ENCODE data around the gene SLC22A5. TPM values are rescaled to one million over a fixed set of nuclear protein-coding genes. Genes with fewer than 3 reads are reported as not detected.

The SLC22A5 gene
- polyA plus RNA-seq, 2 of the 4 experiments (the other 2 are of a cell fraction): 27.4 to 35.3 TPM

DNA sequence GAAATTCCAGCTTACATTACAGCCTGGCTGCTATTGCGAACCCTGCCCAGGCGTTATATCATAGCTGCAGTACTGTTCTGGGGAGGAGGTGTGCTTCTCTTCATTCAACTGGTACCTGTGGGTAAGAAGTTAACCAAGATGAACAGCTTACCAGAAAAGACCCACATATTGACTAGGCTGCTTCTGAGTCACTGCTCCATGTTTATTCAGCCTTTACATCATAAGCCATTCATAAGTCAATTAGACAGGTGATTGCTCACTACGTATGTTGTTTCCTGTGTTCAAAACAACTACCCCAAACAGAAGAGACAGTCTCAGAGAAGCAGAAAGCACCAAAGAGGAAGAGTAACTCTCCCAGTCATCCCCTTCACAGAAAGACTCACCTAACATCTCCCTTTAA is 34.7 kb upstream of the SLC22A5 start:
- POLR2A ChIA-PET: interaction anchor here (0.5 kb wide), 1 partner anchor 34 kb away, joined by 3 read pairs; no protein-coding TSS in a partner anchor
- no peak for FAIRE-seq
- peak in 1 of 2 experiments; percentile 23 for DNase-seq (ENCODE audit: low read depth in 1 of 2, low spot score in 1 of 2)
- Histone ChIP-seq H3K4me3 (no peak overlapping the region), H3K4me2 (no peak overlapping the region; the same call in 2 of the 3 replicates), H3K4me1 (peaks cover 19% of the 10 kb centered on the region), H3K9me3 (no peaks in the 10 kb centered on the region), H3K27ac (no peak overlapping the region)
- ATAC-seq: peak in 1 of 2 experiments; percentile 60; a peak in 3 of 6 replicates
- CTCF ChIA-PET: interaction anchor here (1.4 kb wide), 1 partner anchor 41 kb away, joined by 3 read pairs; the partner anchor contains the start of gene SLC22A4
- 71% methylated on average over 3 of the region's 3 CpGs for WGBS (ENCODE audit: missing lambda C conversion rate)
- no peak for TF ChIP-seq RFX5 (IDR thresholded peaks at IDR 0.05)
- TF ChIP-seq FOSB (CRISPR knock-in tag; IDR thresholded peaks at IDR 0.05): no peak
- no peak for TF ChIP-seq FOSL2 (IDR thresholded peaks at IDR 0.05)
- peak; percentile 36; the same call in 1 of the 2 replicates for TF ChIP-seq FOSL2 (CRISPR knock-in tag; IDR thresholded peaks at IDR 0.05)

DNA sequence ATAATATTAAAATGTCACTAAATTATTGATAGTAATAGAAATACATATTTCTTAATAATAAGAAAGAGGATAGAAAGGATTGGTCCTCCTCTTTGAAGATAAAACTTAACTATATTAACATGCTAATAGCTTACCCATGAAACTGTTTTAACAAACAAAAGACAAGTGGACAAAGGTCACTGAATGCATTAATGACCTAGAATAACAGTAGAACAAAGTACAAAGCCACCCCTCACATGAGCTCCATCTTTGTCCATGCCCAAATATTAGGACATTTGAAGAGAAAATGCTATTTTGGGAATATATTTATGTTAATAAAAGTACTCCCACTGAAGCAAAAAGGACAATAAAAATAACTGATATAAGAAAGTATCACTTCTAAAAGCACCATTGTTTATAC is 34.1 kb upstream of the SLC22A5 start:
- FAIRE-seq (no peak), ATAC-seq (no peak), DNase-seq (ENCODE audit: low read depth in 1 of 2, low spot score in 1 of 2) (no peak)
- peaks cover 25% of the 10 kb centered on the region for H3K4me1 ChIP-seq
- no peak overlapping the region; the same call in 2 of the 3 replicates for H3K4me2 ChIP-seq
- TF ChIP-seq, protein P1, sequence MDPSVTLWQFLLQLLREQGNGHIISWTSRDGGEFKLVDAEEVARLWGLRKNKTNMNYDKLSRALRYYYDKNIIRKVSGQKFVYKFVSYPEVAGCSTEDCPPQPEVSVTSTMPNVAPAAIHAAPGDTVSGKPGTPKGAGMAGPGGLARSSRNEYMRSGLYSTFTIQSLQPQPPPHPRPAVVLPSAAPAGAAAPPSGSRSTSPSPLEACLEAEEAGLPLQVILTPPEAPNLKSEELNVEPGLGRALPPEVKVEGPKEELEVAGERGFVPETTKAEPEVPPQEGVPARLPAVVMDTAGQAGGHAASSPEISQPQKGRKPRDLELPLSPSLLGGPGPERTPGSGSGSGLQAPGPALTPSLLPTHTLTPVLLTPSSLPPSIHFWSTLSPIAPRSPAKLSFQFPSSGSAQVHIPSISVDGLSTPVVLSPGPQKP (IDR thresholded peaks at IDR 0.05; ENCODE audit: low read depth, low read length): no peak
- no peak for TF ChIP-seq CBX8 (IDR thresholded peaks at IDR 0.05)
- TF ChIP-seq, protein P2, sequence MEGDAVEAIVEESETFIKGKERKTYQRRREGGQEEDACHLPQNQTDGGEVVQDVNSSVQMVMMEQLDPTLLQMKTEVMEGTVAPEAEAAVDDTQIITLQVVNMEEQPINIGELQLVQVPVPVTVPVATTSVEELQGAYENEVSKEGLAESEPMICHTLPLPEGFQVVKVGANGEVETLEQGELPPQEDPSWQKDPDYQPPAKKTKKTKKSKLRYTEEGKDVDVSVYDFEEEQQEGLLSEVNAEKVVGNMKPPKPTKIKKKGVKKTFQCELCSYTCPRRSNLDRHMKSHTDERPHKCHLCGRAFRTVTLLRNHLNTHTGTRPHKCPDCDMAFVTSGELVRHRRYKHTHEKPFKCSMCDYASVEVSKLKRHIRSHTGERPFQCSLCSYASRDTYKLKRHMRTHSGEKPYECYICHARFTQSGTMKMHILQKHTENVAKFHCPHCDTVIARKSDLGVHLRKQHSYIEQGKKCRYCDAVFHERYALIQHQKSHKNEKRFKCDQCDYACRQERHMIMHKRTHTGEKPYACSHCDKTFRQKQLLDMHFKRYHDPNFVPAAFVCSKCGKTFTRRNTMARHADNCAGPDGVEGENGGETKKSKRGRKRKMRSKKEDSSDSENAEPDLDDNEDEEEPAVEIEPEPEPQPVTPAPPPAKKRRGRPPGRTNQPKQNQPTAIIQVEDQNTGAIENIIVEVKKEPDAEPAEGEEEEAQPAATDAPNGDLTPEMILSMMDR (IDR thresholded peaks at IDR 0.05): no peak
- TF ChIP-seq ZNF302 (CRISPR knock-in tag; IDR thresholded peaks at IDR 0.05): no peak
- TF ChIP-seq ZC3H11A (IDR thresholded peaks at IDR 0.05): no peak
- TF ChIP-seq FOSB (CRISPR knock-in tag; IDR thresholded peaks at IDR 0.05): no peak
- TF ChIP-seq PHF8 (IDR thresholded peaks at IDR 0.05; ENCODE audit: borderline replicate concordance, low read depth): no peak
- no peak for TF ChIP-seq POLR2A (IDR thresholded peaks at IDR 0.05; ENCODE audit: low read length)
- POLR2A ChIA-PET: interaction anchor here (0.5 to 0.8 kb wide), 2 partner anchors 33 to 42 kb away, joined by 3 read pairs; no protein-coding TSS in a partner anchor
- H3K9me3 ChIP-seq: no peaks in the 10 kb centered on the region
- no peak overlapping the region for H3K4me3 ChIP-seq
- no peak overlapping the region for H3K27ac ChIP-seq
- CTCF ChIA-PET: interaction anchor here (0.9 to 1.4 kb wide), 2 partner anchors 11 to 41 kb away, joined by 3 read pairs; partner anchors contain the start of gene SLC22A4

DNA sequence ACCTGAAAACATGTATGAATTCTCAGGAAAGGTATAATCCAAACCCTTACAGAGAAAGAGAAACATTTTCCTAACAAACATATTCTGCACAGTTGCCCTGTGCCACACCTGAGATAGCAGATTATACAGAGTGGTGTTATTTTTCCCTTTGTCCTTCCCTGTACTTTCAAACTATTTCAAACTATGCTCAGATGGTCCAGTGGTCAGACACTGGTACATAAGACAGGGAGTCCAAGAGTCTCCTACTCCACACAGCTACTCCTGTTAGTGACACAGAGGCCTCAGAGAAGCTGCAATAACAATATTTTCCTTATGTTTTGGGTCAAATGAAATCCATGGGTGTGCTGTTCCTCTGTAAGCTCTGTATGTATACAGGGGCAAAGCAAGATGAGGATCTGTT is 30.0 kb upstream of the SLC22A5 start:
- H3K4me1 ChIP-seq: peaks cover 40% of the 10 kb centered on the region
- H3K9me3 ChIP-seq: no peaks in the 10 kb centered on the region
- no peak overlapping the region for H3K4me3 ChIP-seq
- TF ChIP-seq, protein P3, sequence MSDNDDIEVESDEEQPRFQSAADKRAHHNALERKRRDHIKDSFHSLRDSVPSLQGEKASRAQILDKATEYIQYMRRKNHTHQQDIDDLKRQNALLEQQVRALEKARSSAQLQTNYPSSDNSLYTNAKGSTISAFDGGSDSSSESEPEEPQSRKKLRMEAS (IDR thresholded peaks at IDR 0.05): no peak
- TF ChIP-seq CHD2 (IDR thresholded peaks at IDR 0.05; ENCODE audit: low read length, partially characterized antibody) (no peak), TP53 (CRISPR knock-in tag; IDR thresholded peaks at IDR 0.05) (no peak), NPAS2 (CRISPR knock-in tag; IDR thresholded peaks at IDR 0.05; ENCODE audit: borderline replicate concordance) (no peak), POLR2A (IDR thresholded peaks at IDR 0.05; ENCODE audit: low read length) (no peak), FOXS1 (CRISPR knock-in tag; IDR thresholded peaks at IDR 0.05) (no peak), HOXB13 (CRISPR knock-in tag; IDR thresholded peaks at IDR 0.05; ENCODE audit: low read depth) (no peak), MYC (IDR thresholded peaks at IDR 0.05; ENCODE audit: borderline replicate concordance, low read length) (no peak), FOSL2 (IDR thresholded peaks at IDR 0.05) (no peak), FOSL2 (CRISPR knock-in tag; IDR thresholded peaks at IDR 0.05) (no peak), HEYL (CRISPR knock-in tag; IDR thresholded peaks at IDR 0.05) (no peak), ZNF302 (CRISPR knock-in tag; IDR thresholded peaks at IDR 0.05) (no peak), HOXA7 (CRISPR knock-in tag; IDR thresholded peaks at IDR 0.05) (no peak), ZC3H11A (IDR thresholded peaks at IDR 0.05) (no peak), CBX8 (IDR thresholded peaks at IDR 0.05) (no peak), ZFP36 (IDR thresholded peaks at IDR 0.05; ENCODE audit: borderline replicate concordance, partially characterized antibody) (no peak), SMC3 (IDR thresholded peaks at IDR 0.05) (no peak), JUN (IDR thresholded peaks at IDR 0.05) (no peak), HOXB5 (CRISPR knock-in tag; IDR thresholded peaks at IDR 0.05) (no peak)
- TF ChIP-seq, protein P4, sequence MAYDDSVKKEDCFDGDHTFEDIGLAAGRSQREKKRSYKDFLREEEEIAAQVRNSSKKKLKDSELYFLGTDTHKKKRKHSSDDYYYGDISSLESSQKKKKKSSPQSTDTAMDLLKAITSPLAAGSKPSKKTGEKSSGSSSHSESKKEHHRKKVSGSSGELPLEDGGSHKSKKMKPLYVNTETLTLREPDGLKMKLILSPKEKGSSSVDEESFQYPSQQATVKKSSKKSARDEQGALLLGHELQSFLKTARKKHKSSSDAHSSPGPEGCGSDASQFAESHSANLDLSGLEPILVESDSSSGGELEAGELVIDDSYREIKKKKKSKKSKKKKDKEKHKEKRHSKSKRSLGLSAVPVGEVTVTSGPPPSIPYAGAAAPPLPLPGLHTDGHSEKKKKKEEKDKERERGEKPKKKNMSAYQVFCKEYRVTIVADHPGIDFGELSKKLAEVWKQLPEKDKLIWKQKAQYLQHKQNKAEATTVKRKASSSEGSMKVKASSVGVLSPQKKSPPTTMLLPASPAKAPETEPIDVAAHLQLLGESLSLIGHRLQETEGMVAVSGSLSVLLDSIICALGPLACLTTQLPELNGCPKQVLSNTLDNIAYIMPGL (CRISPR knock-in tag; IDR thresholded peaks at IDR 0.05; ENCODE audit: borderline replicate concordance): no peak
- TF ChIP-seq, protein P5, sequence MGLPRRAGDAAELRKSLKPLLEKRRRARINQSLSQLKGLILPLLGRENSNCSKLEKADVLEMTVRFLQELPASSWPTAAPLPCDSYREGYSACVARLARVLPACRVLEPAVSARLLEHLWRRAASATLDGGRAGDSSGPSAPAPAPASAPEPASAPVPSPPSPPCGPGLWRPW (IDR thresholded peaks at IDR 0.05): no peak
- ATAC-seq (peak; percentile 30 to 54; a peak in 3 of 6 replicates), DNase-seq (ENCODE audit: low read depth in 1 of 2, low spot score in 1 of 2) (no peak), FAIRE-seq (no peak)
- ChIA-PET POLR2A (no interaction called here), CTCF (interaction anchor here (0.7 to 2.6 kb wide), 3 partner anchors 12 to 556 kb away, joined by 3 to 9 read pairs (median 3); no protein-coding TSS in a partner anchor)
- H3K4me2 ChIP-seq: peak overlapping the region; percentile 38
- peak overlapping the region; percentile 4 to 10; a peak in 2 of 6 replicates for H3K27ac ChIP-seq
